IMR-90 (cell line): ENCODE data around the gene DAB1. TPM values are rescaled to one million over a fixed set of nuclear protein-coding genes. Genes with fewer than 3 reads are reported as not detected.

Experiments
- ATAC-seq: fragments of 200-7000 bp; cut with Tn5 transposase; 2 replicates; pipeline ENCODE4 v1.9.1; 2020; ENCODE audit warnings: low read depth, mild to moderate bottlenecking, moderate library complexity
- BruUV-seq: library from RNA; stranded (reverse); fragments of 400-500 nt; replicated peaks from 2 replicates; lab custom pipeline; 2021; lab: Mats Ljungman, UMichigan
- CTCF ChIA-PET: fragments of 300-600 bp; formaldehyde crosslinking; extraction: SDS; loops from one replicate; lab custom pipeline; 2021; ENCODE audit warnings: antibody characterized with exemption; lab: Yijun Ruan, JAX
- POLR2A ChIA-PET: fragments of 300-600 bp; sonication (Branson Sonifier 250); formaldehyde crosslinking; loops from one replicate; lab custom pipeline; 2022; ENCODE audit warnings: antibody characterized with exemption; ENCODE audit not compliant: unreplicated experiment; lab: Charles Lee
- DNase-seq: peaks from one replicate; pipeline ENCODE4 v3.0.0; 2013
- H2AFZ ChIP-seq: replicated peaks from 2 replicates; pipeline ENCODE3; 2013; ENCODE audit warnings: low read length, mild to moderate bottlenecking; ENCODE audit not compliant: poor library complexity
- H2AK5ac ChIP-seq: 2 replicates; pipeline ENCODE4 v1.6.1; 2013; ENCODE audit warnings: low read depth, low read length, inconsistent platforms
- H2AK9ac ChIP-seq: replicated peaks from 2 replicates; pipeline ENCODE3; 2013; ENCODE audit warnings: mild to moderate bottlenecking, low read depth, low read length, moderate library complexity; ENCODE audit not compliant: poor library complexity
- H2BK120ac ChIP-seq: 2 replicates; pipeline ENCODE4 v1.6.1; 2013; ENCODE audit warnings: low read depth, low read length, inconsistent platforms
- H2BK15ac ChIP-seq: 3 replicates; pipeline ENCODE4 v1.6.1; 2013; ENCODE audit warnings: low read depth, low read length, inconsistent platforms
- H2BK20ac ChIP-seq: 2 replicates; pipeline ENCODE4 v1.6.1; 2013; ENCODE audit warnings: low read depth, mild to moderate bottlenecking, inconsistent platforms, low read length, moderate library complexity
- H2BK5ac ChIP-seq: 2 replicates; pipeline ENCODE4 v1.6.1; 2013; ENCODE audit warnings: mild to moderate bottlenecking, low read depth, low read length, inconsistent platforms; ENCODE audit not compliant: poor library complexity, severe bottlenecking
- H3K14ac ChIP-seq: replicated peaks from 2 replicates; pipeline ENCODE4 v1.6.1; 2013; ENCODE audit warnings: low read depth, low read length, inconsistent platforms
- H3K18ac ChIP-seq: 2 replicates; pipeline ENCODE4 v1.6.1; 2013; ENCODE audit warnings: low read depth, low read length, control low read depth
- H3K23ac ChIP-seq: 2 replicates; pipeline ENCODE4 v1.6.1; 2013; ENCODE audit warnings: low read depth, low read length, inconsistent platforms
- H3K27ac ChIP-seq: 2 replicates; pipeline ENCODE4 v1.5.1; 2013; ENCODE audit warnings: mild to moderate bottlenecking, control low read depth, low read length; ENCODE audit not compliant: insufficient read depth
- H3K27me3 ChIP-seq: 2 replicates; pipeline ENCODE4 v1.6.1; 2013; ENCODE audit warnings: low read length; ENCODE audit not compliant: control insufficient read depth, insufficient read depth
- H3K36me3 ChIP-seq: 2 replicates; pipeline ENCODE4 v1.6.1; 2013; ENCODE audit warnings: low read length, mixed read lengths; ENCODE audit not compliant: control insufficient read depth, insufficient read depth
- H3K4ac ChIP-seq: 2 replicates; pipeline ENCODE4 v1.6.1; 2013; ENCODE audit warnings: low read depth, low read length, inconsistent platforms
- H3K4me1 ChIP-seq: 2 replicates; pipeline ENCODE4 v1.6.1; 2013; ENCODE audit warnings: low read length, mixed read lengths; ENCODE audit not compliant: control insufficient read depth, insufficient read depth
- H3K4me2 ChIP-seq: 2 replicates; pipeline ENCODE4 v1.6.1; 2013; ENCODE audit warnings: low read depth, mild to moderate bottlenecking, control low read depth, low read length, moderate library complexity
- H3K4me3 ChIP-seq: 2 replicates; pipeline ENCODE4 v1.5.1; 2013; ENCODE audit warnings: low read depth, mild to moderate bottlenecking, control low read depth, low read length, moderate library complexity; ENCODE audit not compliant: insufficient read depth
- H3K56ac ChIP-seq: 2 replicates; pipeline ENCODE4 v1.6.1; 2013; ENCODE audit warnings: low read length, inconsistent platforms; ENCODE audit not compliant: insufficient read depth; ENCODE audit errors: extremely low read depth
- H3K79me1 ChIP-seq, 2 experiments: 2 replicates each; pipeline ENCODE4 v1.6.1; 2013; ENCODE audit warnings: low read length in 2 of 2, inconsistent platforms in 1 of 2, low read depth in 1 of 2
- H3K9ac ChIP-seq: 2 replicates; pipeline ENCODE4 v1.6.1; 2013; ENCODE audit warnings: low read depth, low read length, control low read depth
- H3K9me1 ChIP-seq: 2 replicates; pipeline ENCODE4 v1.6.1; 2013; ENCODE audit warnings: low read length, inconsistent platforms; ENCODE audit not compliant: insufficient read depth
- H3K9me3 ChIP-seq: 2 replicates; pipeline ENCODE4 v1.6.1; 2013; ENCODE audit warnings: low read length; ENCODE audit not compliant: control insufficient read depth, insufficient read depth
- H4K20me1 ChIP-seq: 2 replicates; pipeline ENCODE4 v1.6.1; 2013; ENCODE audit warnings: low read length, inconsistent platforms; ENCODE audit not compliant: insufficient read depth
- H4K5ac ChIP-seq: 2 replicates; pipeline ENCODE4 v1.6.1; 2013; ENCODE audit warnings: mild to moderate bottlenecking, low read depth, low read length, control low read depth
- H4K8ac ChIP-seq, 2 experiments: 2 replicates each; pipeline ENCODE4 v1.6.1; 2013; ENCODE audit warnings: low read depth in 2 of 2, low read length in 2 of 2, control low read depth in 1 of 2, inconsistent platforms in 1 of 2
- H4K91ac ChIP-seq: 2 replicates; pipeline ENCODE4 v1.6.1; 2013; ENCODE audit warnings: low read depth, low read length, inconsistent platforms; ENCODE audit not compliant: insufficient read depth
- MXI1 ChIP-seq: IDR thresholded peaks from 2 replicates; pipeline ENCODE4 v1.6.1; 2012; ENCODE audit warnings: low read depth, mild to moderate bottlenecking, low read length, moderate library complexity, borderline replicate concordance
- WGBS, 2 experiments: methylation state at CpG; one replicate each; pipeline versions ENCODE4 v1.1.5 to v1.1.7; 2013; ENCODE audit warnings: missing lambda C conversion rate in 2 of 2; ENCODE audit not compliant: insufficient read length in 1 of 2; ENCODE audit errors: extremely low coverage in 2 of 2; 5-methylcytosine and 5-hydroxymethylcytosine counted together
- dilution Hi-C: fragments of 300-500 bp; cut with HindIII; formaldehyde crosslinking; loops from one replicate; pipeline ENCODE4 v1.14.3; 2018; ENCODE audit warnings: low sequenced_read_pairs; ENCODE audit not compliant: unreplicated experiment
- in situ Hi-C: fragments of 300-500 bp; cut with MboI; formaldehyde crosslinking; loops from 3 replicates; pipeline ENCODE4 v1.14.3; 2019; ENCODE audit warnings: low sequenced_read_pairs, inconsistent platforms, mixed read lengths
- intact Hi-C: fragments of 100-400 bp; cut with micrococcal nuclease; formaldehyde crosslinking; loops from 2 replicates; pipeline ENCODE4 v1.10.0; 2022
- polyA plus RNA-seq, 3 experiments: library from polyadenylated mRNA; depleted of rRNA; stranded (reverse); fragments of >200 nt; gene quantifications; 2 replicates each; pipeline ENCODE4 v1.2.3, GENCODE V29; 2012; ENCODE audit warnings: low replicate concordance in 1 of 3
- total RNA-seq: library from RNA; depleted of rRNA; stranded (reverse); fragments of >200 nt; gene quantifications from 2 replicates; pipeline ENCODE4 v1.2.3, GENCODE V29; 2012

DAB1 gene
- total and polyA plus RNA-seq, 2 of the 4 experiments (the other 2 are of a cell fraction): 0.18 to 0.41 TPM

DNA sequence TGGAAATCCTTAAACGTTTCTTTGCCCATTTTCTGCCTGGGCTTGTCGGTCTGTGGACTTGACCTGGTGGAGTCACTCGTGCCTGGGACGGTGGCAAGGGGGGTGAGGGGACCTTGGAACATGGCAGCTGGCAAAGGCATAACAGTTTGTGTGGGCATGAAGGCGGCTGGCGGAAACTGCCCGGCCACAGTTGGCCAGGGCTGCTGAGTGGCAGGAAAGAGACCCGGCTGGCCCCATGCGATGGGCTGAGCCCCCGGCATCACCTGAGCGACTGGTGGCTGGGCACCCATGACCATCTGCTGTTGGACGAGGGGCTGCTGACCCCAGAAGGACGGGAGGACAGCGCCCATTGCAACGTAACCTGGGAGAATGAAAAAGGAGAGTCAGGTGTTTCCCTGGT is 408.8 kb downstream of the DAB1 start:
- H2BK5ac ChIP-seq: no peak overlapping the region
- H3K27me3 ChIP-seq: no peaks in the 10 kb centered on the region
- ATAC-seq (no peak), DNase-seq (no peak)
- no peak overlapping the region for H2BK120ac ChIP-seq
- no peak overlapping the region for H2AK5ac ChIP-seq
- no peak overlapping the region for H3K4ac ChIP-seq
- CTCF ChIA-PET: no interaction called here
- H3K14ac ChIP-seq: no peak overlapping the region
- no peak overlapping the region for H2BK20ac ChIP-seq
- POLR2A ChIA-PET: no interaction called here
- in situ Hi-C loops (no loop called here), intact Hi-C loops (no loop called here), dilution Hi-C loops (no loop called here)
- H3K4me2 ChIP-seq: no peak overlapping the region
- no peaks in the 10 kb centered on the region for H3K36me3 ChIP-seq
- H3K9ac ChIP-seq: no peak overlapping the region
- no peaks in the 10 kb centered on the region for H3K79me1 ChIP-seq
- no peaks in the 10 kb centered on the region; the same call in 1 of the 2 replicates for H3K9me1 ChIP-seq
- BruUV-seq: no TSS peak
- H3K4me3 ChIP-seq: no peak overlapping the region
- no peaks in the 10 kb centered on the region for H3K4me1 ChIP-seq
- no peak overlapping the region for H2BK15ac ChIP-seq
- H3K56ac ChIP-seq: no peak overlapping the region
- H3K23ac ChIP-seq: no peak overlapping the region
- H3K27ac ChIP-seq: no peak overlapping the region
- no peak overlapping the region for H2AFZ ChIP-seq
- no peak overlapping the region for H3K18ac ChIP-seq
- no peaks in the 10 kb centered on the region for H4K20me1 ChIP-seq
- WGBS, 2 experiments: 84% methylated on average over 11 of the region's 15 CpGs; no CpG with 5 or more reads in 1 of the 2 experiments
- no peaks in the 10 kb centered on the region for H3K9me3 ChIP-seq
- no peak overlapping the region for H2AK9ac ChIP-seq
- no peak overlapping the region for H4K91ac ChIP-seq
- no peak overlapping the region for H4K5ac ChIP-seq
- no peak for TF ChIP-seq MXI1
- no peak overlapping the region for H4K8ac ChIP-seq
